Stimulated activated CD8-positive, alpha-beta memory T cell treated with anti-CD3 and anti-CD28 coated beads, Interleukin-7, amount 100 ng/mL, for 4 hours (primary cell): ENCODE data around the gene KIAA0930.

Source experiments
- DNase-seq, 2 donors: peaks; one replicate each; pipeline ENCODE4 v3.0.0-alpha.2; 2020; ENCODE audit warnings: low read depth in 2 of 2

The KIAA0930 gene

DNA sequence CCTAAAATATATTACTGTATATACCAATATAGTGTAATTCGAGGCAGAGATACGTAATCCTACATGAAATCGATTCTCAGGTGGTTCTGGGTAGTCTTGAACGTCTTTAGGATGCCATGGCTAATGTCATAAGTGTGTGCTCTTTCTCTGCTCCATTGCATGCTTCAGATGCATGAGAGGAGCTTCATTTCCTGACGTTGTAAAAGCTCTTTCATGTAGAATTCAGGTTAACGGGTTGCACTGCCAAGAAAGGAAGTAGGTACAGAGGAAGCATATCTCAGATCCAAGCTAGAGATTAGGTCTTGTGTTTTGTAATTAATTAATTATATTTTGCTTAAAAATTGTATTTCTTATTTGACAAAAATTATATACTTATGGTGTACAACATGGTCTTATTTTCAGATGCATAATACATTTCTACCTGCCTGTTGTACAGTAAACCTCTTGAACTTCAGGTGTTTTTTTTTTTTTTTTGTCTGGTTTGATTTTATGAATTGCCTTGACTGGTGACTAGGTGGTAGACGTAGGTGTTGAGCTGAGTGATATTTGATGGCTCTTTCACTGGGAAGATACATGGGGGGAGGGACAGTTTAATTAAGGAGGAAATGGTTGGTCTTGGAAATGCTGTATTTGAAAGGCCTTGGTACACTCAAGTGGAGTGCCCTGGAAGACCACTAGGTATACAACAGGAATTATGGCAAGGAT is 67.7 kb downstream of the KIAA0930 start:
- no peak for DNase-seq

DNA sequence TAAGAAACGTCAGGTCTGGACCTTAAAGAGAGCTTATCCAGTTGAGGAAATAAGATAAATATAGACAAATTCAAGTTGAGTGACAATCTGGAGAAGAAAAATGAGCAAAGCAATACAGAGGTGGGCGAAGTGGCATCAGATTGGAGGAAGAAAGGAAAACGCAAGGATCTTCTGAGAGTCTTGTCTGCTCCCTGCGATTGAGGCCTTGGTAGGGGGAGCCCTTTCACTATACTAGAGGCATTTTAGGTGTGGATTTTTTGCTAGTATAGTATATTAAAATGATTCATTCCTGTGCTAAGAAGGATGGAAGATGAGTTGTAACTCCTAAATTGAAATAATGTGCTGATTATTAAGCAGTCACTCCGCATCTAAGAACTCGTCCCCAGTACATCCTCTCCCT is 68.9 kb downstream of the KIAA0930 start:
- no peak for DNase-seq

DNA sequence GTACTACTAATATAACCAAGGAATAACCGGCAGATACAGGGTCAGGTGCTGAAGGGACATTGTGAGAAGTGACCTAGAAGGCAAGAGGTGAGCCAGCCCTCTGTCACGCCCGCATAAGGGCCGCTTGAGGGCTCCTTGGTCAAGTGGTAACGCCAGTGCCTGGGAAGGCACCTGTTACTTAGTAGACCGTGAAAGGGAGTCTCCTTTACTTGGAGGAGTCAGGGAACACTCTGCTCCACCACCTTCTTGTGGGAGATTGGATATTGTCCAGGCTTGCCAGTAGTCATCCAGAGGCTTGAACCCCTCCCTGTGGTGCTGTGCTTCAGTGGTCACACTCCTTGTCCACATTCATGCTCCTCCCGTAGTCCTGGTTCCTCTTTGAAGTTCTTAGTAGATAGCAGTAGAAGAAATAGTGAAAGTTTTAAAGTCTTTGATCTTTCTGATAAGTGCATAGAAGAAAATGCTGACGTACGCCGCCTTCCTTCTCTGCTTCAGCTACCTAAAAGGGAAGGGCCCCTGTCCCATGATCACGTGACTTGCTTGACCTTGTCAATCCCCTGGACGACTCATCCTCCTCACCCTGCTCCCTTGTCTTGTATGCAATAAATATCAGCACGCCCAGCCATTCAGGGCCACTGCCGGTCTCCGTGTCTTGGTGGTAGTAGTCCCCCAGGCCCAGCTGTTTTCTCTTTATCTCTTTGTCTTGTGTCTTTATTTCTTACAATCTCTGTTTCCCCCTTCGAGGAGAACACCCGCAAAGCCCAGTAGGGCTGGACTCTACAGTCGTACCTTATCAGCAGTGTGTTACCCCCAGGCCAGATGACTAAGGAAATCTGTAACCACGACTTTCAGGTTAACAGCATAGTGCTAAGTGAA is 70.9 kb downstream of the KIAA0930 start:
- DNase-seq = no peak

DNA sequence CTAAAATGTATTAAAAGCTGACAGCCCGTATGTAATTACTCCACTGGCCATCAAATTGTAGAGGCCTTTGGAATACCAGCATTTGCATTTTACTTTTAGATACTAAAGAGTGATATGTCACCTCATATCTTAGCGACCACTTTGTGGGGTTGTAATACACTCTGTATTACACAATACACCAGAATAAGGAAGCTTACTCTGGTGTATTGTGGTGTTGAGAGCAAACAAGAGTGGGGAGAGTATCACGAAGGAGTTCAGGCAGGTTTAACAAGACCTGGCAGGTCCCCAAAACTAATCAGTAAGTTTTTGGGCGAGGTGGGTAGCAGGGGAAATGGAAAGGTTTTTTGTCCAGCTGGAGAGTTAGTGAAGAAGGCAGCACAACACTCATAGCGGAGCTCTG is 73.8 kb downstream of the KIAA0930 start:
- no peak for DNase-seq

DNA sequence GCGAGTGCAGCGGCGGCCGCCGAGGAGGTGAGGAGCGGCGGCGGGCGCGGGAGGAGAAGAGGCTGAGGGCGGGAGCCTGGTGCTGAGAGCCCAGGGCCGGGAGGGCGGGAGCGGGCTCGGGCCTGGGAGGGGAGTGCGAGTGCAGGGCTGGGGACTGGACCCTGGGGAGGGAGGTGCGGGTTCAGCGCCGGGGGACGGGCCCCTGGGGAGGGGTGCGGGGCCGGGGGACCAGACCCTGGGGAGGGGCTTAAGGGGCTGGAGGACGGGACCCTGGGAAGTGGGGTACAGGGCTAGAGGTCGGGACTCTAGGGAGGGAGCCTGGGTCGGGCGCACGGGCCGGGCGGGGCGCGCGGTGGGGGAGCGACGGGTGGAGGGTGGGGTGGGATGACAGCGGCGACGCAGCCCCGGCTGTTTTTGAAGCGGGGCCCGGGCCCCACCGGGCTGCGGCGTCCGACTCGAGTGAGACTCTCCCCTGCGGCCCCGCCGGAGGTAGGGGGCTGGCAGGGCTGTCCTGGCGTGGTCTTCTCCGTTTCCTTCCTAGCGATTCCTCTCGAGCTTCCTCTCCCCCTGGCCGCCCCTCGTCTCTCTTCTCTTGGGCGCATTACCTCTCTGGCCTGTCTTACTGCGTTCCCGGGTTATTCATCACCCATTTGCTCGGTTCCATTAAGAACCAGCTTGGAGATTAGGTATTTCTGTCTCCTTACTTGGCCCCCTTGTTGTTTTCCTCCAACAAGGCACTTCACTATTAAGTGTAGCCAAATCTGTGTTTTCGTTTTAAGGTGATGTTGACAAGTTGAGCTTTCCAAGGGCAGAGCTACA is 76.2 kb downstream of the KIAA0930 start:
- DNase-seq = peak in 1 of 2 donors; percentile 32

DNA sequence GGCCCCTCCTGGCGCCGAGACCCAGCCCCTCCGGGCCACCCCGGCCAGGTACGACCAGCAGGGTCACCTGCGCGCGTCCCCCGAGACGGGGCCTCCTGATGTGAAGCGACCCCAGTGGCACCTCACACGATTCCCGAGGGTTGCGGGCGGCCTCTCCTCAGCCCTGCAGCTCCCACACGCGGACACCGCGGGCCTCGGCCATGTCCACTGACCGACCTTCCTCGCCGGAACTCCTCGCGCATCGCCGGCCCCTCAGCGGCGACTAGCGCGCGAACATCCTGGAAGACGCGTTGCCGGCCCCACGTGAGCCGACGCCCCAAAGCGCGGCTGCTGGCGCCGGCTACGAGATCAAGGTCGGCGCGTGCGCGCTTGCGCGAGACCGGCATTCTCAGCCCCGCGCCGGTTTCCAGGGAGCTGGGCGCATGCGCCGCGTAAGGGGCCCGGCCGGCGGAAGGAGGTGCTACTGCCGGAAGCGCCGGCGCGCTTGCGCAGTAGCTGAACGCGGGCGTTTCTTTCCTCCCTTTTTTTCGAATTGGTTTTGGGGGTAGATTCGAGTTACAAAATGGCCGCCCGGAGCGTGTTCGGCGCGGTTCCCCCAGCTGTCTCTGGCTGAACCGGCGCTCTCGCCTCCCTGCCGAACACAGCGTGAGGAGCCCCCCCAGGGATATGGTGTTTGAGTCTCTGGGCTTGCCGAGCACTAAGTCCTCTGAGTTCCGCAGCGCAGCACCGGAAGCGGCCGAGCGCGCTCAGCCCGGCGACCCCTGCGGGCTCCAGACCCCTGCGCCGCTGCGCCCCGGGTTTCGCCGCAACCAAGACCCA is 77.0 kb downstream of the KIAA0930 start, which contains the start of gene NUP50:
Gene NUP50, plus strand, starts transcription at position 475 of the 819 bp plus-strand sequence. CDS start 4,253 bp downstream, outside the sequence.
- peak; percentile 89 to 96 for DNase-seq

DNA sequence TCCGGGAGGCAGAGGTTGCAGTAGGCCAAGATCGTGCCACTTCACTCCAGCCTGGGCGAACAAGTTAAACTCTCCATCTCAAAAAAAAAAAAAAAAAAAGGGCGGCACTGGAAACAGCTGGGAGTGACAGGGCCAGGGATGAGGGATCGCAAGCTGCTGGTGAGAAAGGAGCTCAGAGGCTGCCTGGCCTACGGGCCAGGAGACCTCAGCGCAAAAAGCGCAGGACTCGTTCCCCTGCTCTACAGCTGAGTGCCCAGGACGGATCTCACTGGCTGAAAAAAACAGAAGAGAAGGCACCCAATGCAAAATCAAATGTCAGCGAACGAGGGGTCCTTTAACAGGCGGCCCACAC is 77.6 kb downstream of the KIAA0930 start:
- no peak for DNase-seq

DNA sequence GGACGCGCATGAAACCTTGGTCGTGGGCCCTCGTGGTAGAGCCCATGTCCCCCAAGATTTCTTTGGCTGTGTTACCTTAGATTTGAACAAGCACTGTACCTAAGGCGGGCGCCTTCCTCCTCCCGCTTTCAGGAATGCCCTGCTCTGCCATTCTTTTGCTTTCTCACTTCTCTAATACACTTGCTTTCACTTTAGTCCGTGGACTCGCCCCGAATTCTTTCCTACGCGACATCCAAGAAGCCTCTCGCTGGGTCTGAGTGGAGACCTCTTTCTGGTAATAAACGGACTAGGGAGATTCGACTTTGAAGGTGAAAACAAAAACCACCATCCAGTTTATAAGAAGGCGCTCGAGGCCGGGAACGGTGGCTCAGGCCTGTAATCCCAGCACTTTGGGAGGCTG is 78.2 kb downstream of the KIAA0930 start:
- no peak for DNase-seq

DNA sequence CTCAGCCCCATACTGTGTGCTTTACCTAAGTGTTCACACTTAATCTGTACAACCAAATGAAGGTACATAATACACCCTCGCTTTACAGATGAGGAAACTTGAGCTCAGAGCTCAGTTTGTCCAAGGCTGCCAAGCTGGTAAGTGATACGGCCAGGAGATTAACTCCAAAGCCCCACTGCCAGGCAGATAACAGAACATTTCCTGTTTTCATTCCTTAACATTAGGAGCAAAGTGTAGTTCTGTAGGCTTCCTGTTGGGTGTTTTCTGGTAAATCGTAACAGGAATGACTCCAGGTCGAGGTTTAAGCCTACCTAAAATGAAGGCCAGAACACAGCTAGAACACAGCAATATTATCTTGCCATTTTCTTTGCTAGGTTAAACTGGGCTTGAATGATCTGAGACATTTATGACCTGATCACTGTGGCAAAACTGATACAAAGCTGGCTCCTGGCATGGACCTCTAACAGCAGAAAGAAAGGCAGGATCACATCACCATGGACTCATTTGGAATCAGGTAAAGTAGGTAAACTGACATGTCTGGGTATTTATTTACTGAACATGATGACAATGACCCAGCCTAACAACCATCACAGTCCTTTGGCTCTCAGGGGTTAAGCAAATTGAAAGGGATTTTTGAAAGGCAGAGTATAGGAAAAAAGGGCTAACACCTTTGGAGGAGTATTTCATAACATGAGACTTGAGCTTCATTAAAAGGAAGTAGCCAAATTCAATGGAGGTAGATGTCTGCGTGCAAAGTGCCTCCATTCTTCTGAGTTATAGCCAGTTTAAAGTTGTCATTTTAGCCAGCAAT is 80.8 kb downstream of the KIAA0930 start:
- no peak for DNase-seq

DNA sequence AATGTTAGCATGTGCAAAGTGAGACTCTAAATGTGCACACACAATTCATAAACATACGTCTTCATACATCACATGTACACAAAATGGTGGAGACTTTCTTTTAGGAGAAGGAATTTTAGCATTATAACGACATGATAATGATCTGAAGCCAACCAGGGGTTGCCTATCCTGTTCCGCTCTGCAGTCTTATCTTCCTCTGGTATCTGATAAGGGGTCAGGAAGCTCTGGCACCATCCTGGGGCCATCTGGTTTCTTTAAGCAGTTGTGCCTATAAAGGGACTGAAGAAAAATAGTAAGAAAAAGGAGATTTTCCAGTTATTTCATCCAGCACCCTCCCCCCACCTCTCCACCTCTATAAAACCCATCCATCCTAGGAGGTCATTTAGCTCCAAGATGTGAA is 82.8 kb downstream of the KIAA0930 start:
- DNase-seq = no peak

DNA sequence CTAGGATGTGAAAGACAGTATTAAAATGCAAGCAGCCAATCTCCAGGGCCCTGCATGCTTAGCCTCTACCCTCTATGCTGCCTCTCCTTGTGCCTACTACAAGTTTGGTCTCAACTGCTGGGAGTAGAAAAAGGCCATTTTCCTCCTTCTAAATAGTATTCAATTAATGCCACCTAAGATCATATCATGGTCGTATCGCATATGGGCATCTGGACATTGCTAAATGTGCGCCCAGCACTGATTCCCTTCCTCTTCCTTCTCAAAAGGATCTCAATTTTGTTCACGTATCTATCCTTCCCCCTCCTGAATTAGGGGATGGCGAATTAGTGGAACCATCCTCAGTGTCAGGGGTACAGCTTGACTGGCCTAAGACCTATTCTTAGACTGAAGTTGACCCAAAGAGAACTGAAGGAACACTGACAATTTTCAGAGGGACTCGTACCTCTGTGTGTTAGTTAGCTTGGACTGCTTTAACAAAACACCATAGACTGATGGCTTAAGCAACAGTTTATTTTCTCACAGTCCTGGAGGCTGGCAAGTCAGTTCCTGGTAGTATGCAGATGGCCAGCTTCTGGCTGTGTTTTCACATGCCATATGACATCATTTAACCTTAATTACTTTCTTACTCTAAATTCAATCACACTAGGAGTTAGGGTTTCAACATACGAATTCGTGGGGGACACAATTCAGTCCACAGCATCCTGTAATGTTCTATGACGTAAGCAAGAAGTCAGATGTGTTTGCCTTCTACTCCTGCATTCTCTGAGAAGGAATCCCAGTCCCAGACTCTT is 85.4 kb downstream of the KIAA0930 start:
- DNase-seq = no peak

DNA sequence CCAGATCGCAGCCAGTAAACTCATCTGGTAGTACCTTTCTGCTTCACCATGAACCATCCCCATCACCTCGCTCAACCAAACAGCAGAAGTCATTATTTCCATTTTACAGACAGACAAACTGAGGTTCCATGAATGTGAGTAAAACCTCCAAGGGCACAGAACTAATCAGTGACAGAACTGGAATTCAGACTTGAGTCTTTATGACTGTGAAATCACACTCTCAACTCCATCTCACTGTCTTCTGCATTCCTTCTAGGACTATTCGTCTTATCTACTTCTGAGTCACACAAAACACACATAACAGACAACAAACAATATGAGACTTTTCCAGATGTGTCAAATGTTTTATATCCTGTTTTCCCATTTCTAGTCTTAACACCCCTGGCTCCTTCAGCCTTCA is 86.3 kb downstream of the KIAA0930 start:
- no peak for DNase-seq

DNA sequence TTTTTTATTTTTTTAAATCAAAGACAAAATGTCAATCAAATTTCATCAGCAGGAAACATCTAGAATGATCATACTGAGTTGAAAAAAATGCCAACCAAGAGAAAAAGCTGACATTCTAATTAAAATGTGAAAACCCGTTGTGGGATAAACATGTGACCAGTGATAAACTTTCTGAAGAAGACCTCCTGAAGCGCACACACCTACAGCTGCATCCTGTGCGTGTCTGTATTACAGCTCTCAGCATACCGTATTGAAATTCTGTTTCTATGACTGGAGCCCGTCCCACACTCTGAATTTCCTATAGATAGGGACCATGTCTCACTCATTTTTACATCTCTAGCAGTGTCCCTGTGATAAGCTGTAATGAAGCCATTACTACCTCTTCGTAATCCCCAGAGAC is 89.2 kb downstream of the KIAA0930 start:
- DNase-seq = no peak

DNA sequence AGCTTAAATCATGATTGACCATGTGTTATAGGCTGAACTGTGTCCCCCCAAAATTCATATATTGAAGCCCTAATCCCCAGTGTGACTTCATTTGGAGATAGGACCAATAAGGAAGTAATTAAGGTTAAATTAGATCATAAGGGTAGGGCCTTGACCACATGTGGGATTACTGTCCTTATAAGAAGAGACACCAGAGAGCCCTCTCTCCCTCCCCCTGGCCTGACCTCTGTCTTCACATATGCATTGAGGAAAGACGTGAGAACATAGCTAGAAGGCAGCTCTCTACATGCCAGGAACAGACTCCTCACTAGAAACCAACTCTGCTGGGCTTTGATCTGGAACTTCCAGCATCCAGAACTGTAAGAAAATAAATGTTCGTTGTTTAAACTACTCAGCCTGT is 90.6 kb downstream of the KIAA0930 start:
- no peak for DNase-seq

DNA sequence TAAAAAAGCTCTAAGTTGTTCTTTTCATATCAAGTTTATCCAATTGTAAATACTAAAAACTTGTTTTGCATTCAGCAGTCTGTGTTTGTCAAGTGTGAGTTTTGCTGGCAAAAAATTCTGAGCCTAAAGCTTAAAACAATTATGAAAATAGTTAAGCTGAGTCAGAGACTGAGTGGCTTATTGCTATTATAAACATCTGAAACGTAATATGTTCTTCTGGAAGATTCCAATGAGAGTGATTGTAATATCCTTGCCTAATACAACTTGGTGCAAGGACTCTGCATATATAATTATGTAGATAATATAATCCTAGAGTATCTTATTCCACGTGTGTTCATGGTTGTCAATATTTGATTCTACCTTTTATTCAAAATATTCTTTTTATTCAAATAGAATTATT is 91.0 kb downstream of the KIAA0930 start:
- DNase-seq = no peak

DNA sequence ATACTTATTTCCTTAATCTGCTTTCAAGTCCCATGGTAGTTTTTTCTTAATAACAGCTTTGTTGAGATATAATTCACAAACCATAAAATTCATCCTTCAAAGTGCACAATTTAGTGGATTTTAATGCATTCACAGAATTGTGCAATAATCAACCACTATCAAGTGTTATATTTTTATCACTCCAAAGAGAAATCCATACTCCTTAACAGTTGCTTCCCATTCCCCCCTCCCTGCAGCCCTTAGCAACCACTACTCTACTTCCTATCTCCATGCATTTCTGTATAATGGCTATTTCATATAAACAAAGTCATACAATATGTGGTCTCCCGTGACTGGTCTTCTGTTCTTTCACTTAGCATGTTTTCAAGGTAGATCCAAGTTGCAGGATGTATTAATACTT is 95.8 kb downstream of the KIAA0930 start:
- DNase-seq = no peak

DNA sequence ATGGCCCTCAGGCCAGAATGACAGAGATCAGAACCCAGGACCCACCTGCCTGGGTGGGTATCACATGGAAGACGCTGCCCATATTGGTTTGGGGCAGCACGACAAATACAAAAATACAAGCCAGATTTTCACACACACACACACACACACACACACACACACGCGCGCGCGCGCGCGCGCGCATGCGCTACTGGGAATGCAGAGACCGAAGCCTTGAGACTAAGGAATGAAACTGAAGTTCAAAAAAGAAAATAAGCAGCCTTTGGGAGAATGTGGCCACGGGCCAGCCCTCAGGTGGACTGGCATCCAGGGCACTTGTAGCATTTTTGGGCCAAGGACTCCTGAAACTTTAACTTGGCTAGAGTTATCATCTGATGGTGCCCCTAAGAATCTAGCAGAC is 98.3 kb downstream of the KIAA0930 start:
- no peak for DNase-seq
